Activated CD4-positive, alpha-beta T cell treated with anti-CD3 and anti-CD28 coated beads for 36 hours (primary cell): ENCODE measurements around the gene PIK3R4. TPM values are rescaled to one million over a fixed set of nuclear protein-coding genes. Genes with fewer than 3 reads are reported as not detected.

Experiments used
- ATAC-seq: fragments of 200-7000 bp; cut with Tn5 transposase; one replicate; pipeline ENCODE4 v1.10.0; 2021; ENCODE audit warnings: mild to moderate bottlenecking, moderate library complexity
- CTCF ChIA-PET: fragments of 350-600 bp; sonication (Branson Sonifier 250); formaldehyde crosslinking; loops from one replicate; lab custom pipeline; 2021; ENCODE audit warnings: antibody characterized with exemption; lab: Charles Lee
- POLR2A ChIA-PET: fragments of 350-600 bp; sonication (Branson Sonifier 250); formaldehyde crosslinking; loops from one replicate; lab custom pipeline; 2021; ENCODE audit warnings: antibody characterized with exemption, inconsistent platforms; lab: Charles Lee
- DNase-seq: peaks from one replicate; pipeline ENCODE4 v3.0.0-alpha.2; 2020
- H3K27ac Mint-ChIP-seq: one replicate; pipeline ENCODE4 v1.8.0; 2021; ENCODE audit warnings: mixed read lengths
- H3K27me3 Mint-ChIP-seq: one replicate; pipeline ENCODE4 v1.8.0; 2021; ENCODE audit warnings: mixed read lengths
- H3K36me3 Mint-ChIP-seq: one replicate; pipeline ENCODE4 v1.8.0; 2021; ENCODE audit warnings: low read depth, mixed read lengths
- H3K4me1 Mint-ChIP-seq: one replicate; pipeline ENCODE4 v1.8.0; 2021; ENCODE audit warnings: mixed read lengths
- H3K4me3 Mint-ChIP-seq: one replicate; pipeline ENCODE4 v1.8.0; 2021; ENCODE audit warnings: mild to moderate bottlenecking, moderate library complexity, mixed read lengths
- H3K9me3 Mint-ChIP-seq: one replicate; pipeline ENCODE4 v1.8.0; 2021; ENCODE audit warnings: low read depth, mixed read lengths
- intact Hi-C, 2 experiments: fragments of 100-400 bp; cut with DNase I in 1 of 2; cut with micrococcal nuclease in 1 of 2; formaldehyde crosslinking; loops; one replicate each; pipeline versions ENCODE4 v1.14.2 to v1.15.1; 2022 to 2024; cut with DNase I, micrococcal nuclease
- total RNA-seq, 2 experiments: library from RNA; stranded (reverse); gene quantifications; one replicate each; pipeline ENCODE4 v1.2.3, GENCODE V29; 2021

Gene PIK3R4
- total RNA-seq, 2 experiments from 2014 or later = 27.3 to 32.3 TPM

- DNase-seq (no peak), ATAC-seq (no peak)
- Mint-ChIP-seq H3K27me3 (no peaks in the 10 kb centered on the region), H3K36me3 (peaks cover 32% of the 10 kb centered on the region), H3K9me3 (no peaks in the 10 kb centered on the region), H3K4me1 (peaks cover 3% of the 10 kb centered on the region), H3K27ac (no peak overlapping the region), H3K4me3 (no peak overlapping the region)
- ChIA-PET POLR2A (interaction anchor here (0.6 kb wide), 1 partner anchor 14 kb away, joined by 5 read pairs; no protein-coding TSS in a partner anchor), CTCF (interaction anchor here (1.0 to 1.3 kb wide), 2 partner anchors 12 to 14 kb away, joined by 3 to 5 read pairs; no protein-coding TSS in a partner anchor)
- intact Hi-C loops = no loop called here
Observed at GRCh38 chr3:130712718-130713423, 33.8 kb downstream of the PIK3R4 start.

- H3K4me3 Mint-ChIP-seq = no peak overlapping the region
- H3K9me3 Mint-ChIP-seq = no peaks in the 10 kb centered on the region
- POLR2A ChIA-PET = no interaction called here
- peaks cover 3% of the 10 kb centered on the region for H3K4me1 Mint-ChIP-seq
- H3K27me3 Mint-ChIP-seq = no peaks in the 10 kb centered on the region
- H3K27ac Mint-ChIP-seq = no peak overlapping the region
- CTCF ChIA-PET = interaction anchor here (0.8 to 1.3 kb wide), 3 partner anchors 11 to 180 kb away, joined by 3 to 5 read pairs (median 3); no protein-coding TSS in a partner anchor
- intact Hi-C loops = no loop called here
- ATAC-seq (no peak), DNase-seq (no peak)
- peaks cover 33% of the 10 kb centered on the region for H3K36me3 Mint-ChIP-seq
Observed at GRCh38 chr3:130711565-130712324, 34.9 kb downstream of the PIK3R4 start.

GRCh38 chr3:130709671-130710070, 37.0 kb downstream of the PIK3R4 start:
- ATAC-seq (no peak), DNase-seq (no peak)
- Mint-ChIP-seq H3K27ac (no peak overlapping the region), H3K9me3 (no peaks in the 10 kb centered on the region), H3K36me3 (peaks cover 25% of the 10 kb centered on the region), H3K27me3 (no peaks in the 10 kb centered on the region), H3K4me1 (peaks cover 3% of the 10 kb centered on the region), H3K4me3 (no peak overlapping the region)
- intact Hi-C loops = no loop called here
- POLR2A ChIA-PET = no interaction called here
- CTCF ChIA-PET = interaction anchor here (1.0 kb wide), 1 partner anchor 9 kb away, joined by 4 read pairs; no protein-coding TSS in a partner anchor

GRCh38 chr3:130707902-130708601, 38.6 kb downstream of the PIK3R4 start:
- ChIA-PET CTCF (interaction anchor here (1.1 to 1.4 kb wide), 2 partner anchors 9 to 432 kb away, joined by 3 read pairs; no protein-coding TSS in a partner anchor), POLR2A (interaction anchor here (0.6 kb wide), 1 partner anchor 39 kb away, joined by 3 read pairs; no protein-coding TSS in a partner anchor)
- Mint-ChIP-seq H3K36me3 (peaks cover 32% of the 10 kb centered on the region), H3K4me3 (no peak overlapping the region), H3K4me1 (no peaks in the 10 kb centered on the region), H3K27me3 (no peaks in the 10 kb centered on the region), H3K27ac (no peak overlapping the region), H3K9me3 (no peaks in the 10 kb centered on the region)
- intact Hi-C loops = no loop called here
- ATAC-seq (no peak), DNase-seq (no peak)

GRCh38 chr3:130705501-130705900, 41.1 kb downstream of the PIK3R4 start:
- intact Hi-C loops = no loop called here
- Mint-ChIP-seq H3K36me3 (peaks cover 48% of the 10 kb centered on the region), H3K4me3 (no peak overlapping the region), H3K27me3 (no peaks in the 10 kb centered on the region), H3K9me3 (no peaks in the 10 kb centered on the region), H3K4me1 (no peaks in the 10 kb centered on the region), H3K27ac (no peak overlapping the region)
- CTCF ChIA-PET = no interaction called here
- POLR2A ChIA-PET = no interaction called here
- ATAC-seq (no peak), DNase-seq (no peak)

- POLR2A ChIA-PET = no interaction called here
- ATAC-seq = no peak
- peaks cover 51% of the 10 kb centered on the region for H3K36me3 Mint-ChIP-seq
Observed at GRCh38 chr3:130702985-130703384, 43.6 kb downstream of the PIK3R4 start.

GRCh38 chr3:130700541-130700940, 46.1 kb downstream of the PIK3R4 start:
- ChIA-PET POLR2A (no interaction called here), CTCF (interaction anchor here (0.7 to 1.8 kb wide), 5 partner anchors 9 to 17 kb away, joined by 3 to 5 read pairs (median 4); no protein-coding TSS in a partner anchor)
- Mint-ChIP-seq H3K27me3 (no peaks in the 10 kb centered on the region), H3K4me1 (no peaks in the 10 kb centered on the region), H3K4me3 (no peak overlapping the region), H3K27ac (no peak overlapping the region), H3K9me3 (no peaks in the 10 kb centered on the region), H3K36me3 (peaks cover 51% of the 10 kb centered on the region)
- intact Hi-C loops = loop anchor here in 1 of 2 experiments (1.0 kb wide), 1 partner anchor 193 kb away; no protein-coding TSS in a partner anchor
- DNase-seq (no peak), ATAC-seq (no peak)

More at GRCh38 chr3:130702985-130703384, 43.6 kb downstream of the PIK3R4 start:
- intact Hi-C loops = no loop called here
- H3K9me3 Mint-ChIP-seq = no peaks in the 10 kb centered on the region
- no peak overlapping the region for H3K4me3 Mint-ChIP-seq
- CTCF ChIA-PET = interaction anchor here (0.7 kb wide), 1 partner anchor 174 kb away, joined by 3 read pairs; no protein-coding TSS in a partner anchor
- H3K27ac Mint-ChIP-seq = no peak overlapping the region
- DNase-seq = no peak
- no peaks in the 10 kb centered on the region for H3K4me1 Mint-ChIP-seq
- no peaks in the 10 kb centered on the region for H3K27me3 Mint-ChIP-seq

GRCh38 chr3:130699765-130700164, 46.9 kb downstream of the PIK3R4 start:
- H3K9me3 Mint-ChIP-seq = no peaks in the 10 kb centered on the region
- H3K4me1 Mint-ChIP-seq = no peaks in the 10 kb centered on the region
- peak; percentile 36 for ATAC-seq

GRCh38 chr3:130693314-130693713, 53.3 kb downstream of the PIK3R4 start:
- peaks cover 45% of the 10 kb centered on the region for H3K36me3 Mint-ChIP-seq
- H3K9me3 Mint-ChIP-seq = no peaks in the 10 kb centered on the region
- no peak overlapping the region for H3K4me3 Mint-ChIP-seq
- H3K27me3 Mint-ChIP-seq = no peaks in the 10 kb centered on the region
- intact Hi-C loops = loop anchor here in 1 of 2 experiments (10.0 kb wide), 1 partner anchor 419 kb away; no protein-coding TSS in a partner anchor
- no peak overlapping the region for H3K27ac Mint-ChIP-seq
- ATAC-seq = no peak
- ChIA-PET POLR2A (no interaction called here), CTCF (interaction anchor here (1.0 kb wide), 1 partner anchor 199 kb away, joined by 3 read pairs; no protein-coding TSS in a partner anchor)
- no peak for DNase-seq
- peaks cover 3% of the 10 kb centered on the region for H3K4me1 Mint-ChIP-seq

More at GRCh38 chr3:130699765-130700164, 46.9 kb downstream of the PIK3R4 start:
- Mint-ChIP-seq H3K36me3 (peaks cover 48% of the 10 kb centered on the region), H3K4me3 (no peak overlapping the region), H3K27ac (no peak overlapping the region), H3K27me3 (no peaks in the 10 kb centered on the region)
- no peak for DNase-seq
- POLR2A ChIA-PET = no interaction called here
- CTCF ChIA-PET = interaction anchor here (0.5 to 1.1 kb wide), 5 partner anchors 9 to 131 kb away, joined by 3 to 4 read pairs (median 3); no protein-coding TSS in a partner anchor
- intact Hi-C loops = loop anchor here (1.0 to 10.0 kb wide), 3 partner anchors 193 to 425 kb away; no protein-coding TSS in a partner anchor

GRCh38 chr3:130692455-130692854, 54.2 kb downstream of the PIK3R4 start:
- Mint-ChIP-seq H3K27ac (no peak overlapping the region), H3K27me3 (no peaks in the 10 kb centered on the region), H3K36me3 (peaks cover 43% of the 10 kb centered on the region), H3K4me3 (no peak overlapping the region), H3K9me3 (no peaks in the 10 kb centered on the region), H3K4me1 (peaks cover 6% of the 10 kb centered on the region)
- ATAC-seq = no peak
- CTCF ChIA-PET = interaction anchor here (1.0 kb wide), 1 partner anchor 198 kb away, joined by 3 read pairs; no protein-coding TSS in a partner anchor
- no peak for DNase-seq
- POLR2A ChIA-PET = no interaction called here
- intact Hi-C loops = loop anchor here in 1 of 2 experiments (10.0 kb wide), 1 partner anchor 418 kb away; no protein-coding TSS in a partner anchor
